ENCODE data around the gene FAM98A. TPM values are rescaled to one million over a fixed set of nuclear protein-coding genes. Genes with fewer than 3 reads are reported as not detected.

Gene FAM98A
- total RNA-seq, 3 donors from 2014 or later (not counting 1 experiment from before 2014, with no cell fraction given): 17.3 to 32.9 (median 22.2) TPM

DNA sequence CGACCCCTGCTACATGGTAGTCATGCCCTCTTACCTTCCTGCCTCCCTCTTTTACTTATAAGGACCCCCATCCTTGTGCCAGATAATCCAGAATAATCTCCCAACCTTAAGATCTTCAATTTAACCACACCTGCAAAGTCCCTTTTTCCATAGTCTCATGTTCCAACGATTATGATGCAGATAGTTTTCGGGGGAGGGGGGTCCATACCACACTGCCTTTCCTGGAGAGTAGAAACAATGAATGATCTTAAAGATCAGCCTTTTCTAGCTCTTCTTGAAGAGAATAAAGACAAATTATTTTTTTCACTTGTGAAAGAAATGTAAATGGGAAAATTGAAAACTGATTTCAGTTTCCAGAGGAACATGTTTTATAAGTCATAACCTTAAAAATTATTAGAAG is 4.3 kb upstream of the FAM98A start:
- Histone ChIP-seq H3K4me1 (ENCODE audit: control insufficient read depth, insufficient read depth, low read length) (peaks cover 4% of the 10 kb centered on the region), H3K4me3 (ENCODE audit: low read length) (no peak overlapping the region), H3K9me3 (ENCODE audit: control insufficient read depth, insufficient read depth, low read length) (no peaks in the 10 kb centered on the region), H3K36me3 (ENCODE audit: control insufficient read depth, insufficient read depth, low read length) (no peaks in the 10 kb centered on the region), H3K27me3 (ENCODE audit: control insufficient read depth, insufficient read depth, low read length) (no peaks in the 10 kb centered on the region), H3K27ac (ENCODE audit: low read length) (no peak overlapping the region)
- Mint-ChIP-seq H3K27me3 (ENCODE audit: low read depth in 2 of 2) (peaks cover 4 to 14% of the 10 kb centered on the region in 2 donors), H3K4me3 (no peak overlapping the region), H3K9me3 (no peaks in the 10 kb centered on the region), H3K27ac (no peak overlapping the region), H3K4me1 (peaks cover 14 to 17% of the 10 kb centered on the region in 2 donors), H3K36me3 (no peaks in the 10 kb centered on the region)
- no peak for DNase-seq
- no peak for ATAC-seq
- TF ChIP-seq, protein P1, sequence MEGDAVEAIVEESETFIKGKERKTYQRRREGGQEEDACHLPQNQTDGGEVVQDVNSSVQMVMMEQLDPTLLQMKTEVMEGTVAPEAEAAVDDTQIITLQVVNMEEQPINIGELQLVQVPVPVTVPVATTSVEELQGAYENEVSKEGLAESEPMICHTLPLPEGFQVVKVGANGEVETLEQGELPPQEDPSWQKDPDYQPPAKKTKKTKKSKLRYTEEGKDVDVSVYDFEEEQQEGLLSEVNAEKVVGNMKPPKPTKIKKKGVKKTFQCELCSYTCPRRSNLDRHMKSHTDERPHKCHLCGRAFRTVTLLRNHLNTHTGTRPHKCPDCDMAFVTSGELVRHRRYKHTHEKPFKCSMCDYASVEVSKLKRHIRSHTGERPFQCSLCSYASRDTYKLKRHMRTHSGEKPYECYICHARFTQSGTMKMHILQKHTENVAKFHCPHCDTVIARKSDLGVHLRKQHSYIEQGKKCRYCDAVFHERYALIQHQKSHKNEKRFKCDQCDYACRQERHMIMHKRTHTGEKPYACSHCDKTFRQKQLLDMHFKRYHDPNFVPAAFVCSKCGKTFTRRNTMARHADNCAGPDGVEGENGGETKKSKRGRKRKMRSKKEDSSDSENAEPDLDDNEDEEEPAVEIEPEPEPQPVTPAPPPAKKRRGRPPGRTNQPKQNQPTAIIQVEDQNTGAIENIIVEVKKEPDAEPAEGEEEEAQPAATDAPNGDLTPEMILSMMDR (IDR thresholded peaks at IDR 0.05): no peak
- intact Hi-C loops (cut with micrococcal nuclease): no loop called here
- WGBS (ENCODE audit: insufficient coverage): 96% methylated on average over 3 of the region's 3 CpGs

DNA sequence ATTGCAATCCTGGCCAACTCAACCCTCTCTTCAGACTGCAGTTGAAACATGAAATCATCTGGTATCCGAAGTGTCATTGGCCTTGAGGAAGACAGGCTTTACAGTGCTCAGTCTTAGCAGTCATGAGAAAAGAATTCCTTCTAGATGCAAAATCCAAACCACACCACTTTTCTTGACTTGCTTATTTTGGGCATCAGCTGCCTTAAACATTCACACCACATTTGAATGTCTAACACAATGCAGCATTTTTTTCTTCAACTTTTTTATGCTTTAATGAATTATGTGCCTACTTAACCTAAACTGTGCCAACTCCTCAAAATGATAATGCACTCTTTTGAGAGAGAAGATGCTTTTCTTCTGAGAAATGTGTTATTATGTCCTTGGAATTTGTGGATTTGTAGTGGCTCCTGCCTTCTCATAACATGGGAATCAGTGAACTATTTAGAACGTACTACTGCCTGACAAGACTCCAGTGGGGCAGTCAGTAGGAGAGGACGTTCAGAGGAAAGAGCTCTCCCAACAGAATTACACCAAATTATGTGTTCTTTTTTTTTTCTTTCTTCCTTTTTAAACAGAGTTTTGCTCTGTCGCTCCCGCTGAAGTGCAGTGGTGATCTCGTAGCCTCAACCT is 3.2 kb upstream of the FAM98A start:
- Mint-ChIP-seq H3K4me3 (no peak overlapping the region), H3K27ac (no peak overlapping the region), H3K4me1 (peaks cover 25 to 28% of the 10 kb centered on the region in 2 donors), H3K27me3 (ENCODE audit: low read depth in 2 of 2) (peaks cover 4 to 14% of the 10 kb centered on the region in 2 donors), H3K36me3 (no peaks in the 10 kb centered on the region), H3K9me3 (no peaks in the 10 kb centered on the region)
- no peak overlapping the region for H3K4me3 ChIP-seq (ENCODE audit: low read length)
- DNase-seq (no peak), ATAC-seq (no peak)
- 96% methylated on average over 6 of the region's 6 CpGs for WGBS (ENCODE audit: insufficient coverage)
- no peak overlapping the region for H3K27ac ChIP-seq (ENCODE audit: low read length)
- no peaks in the 10 kb centered on the region for H3K36me3 ChIP-seq (ENCODE audit: control insufficient read depth, insufficient read depth, low read length)
- intact Hi-C loops (cut with micrococcal nuclease): no loop called here
- no peaks in the 10 kb centered on the region for H3K9me3 ChIP-seq (ENCODE audit: control insufficient read depth, insufficient read depth, low read length)
- TF ChIP-seq, protein P1 (IDR thresholded peaks at IDR 0.05): no peak
- peaks cover 6% of the 10 kb centered on the region for H3K4me1 ChIP-seq (ENCODE audit: control insufficient read depth, insufficient read depth, low read length)
- no peaks in the 10 kb centered on the region for H3K27me3 ChIP-seq (ENCODE audit: control insufficient read depth, insufficient read depth, low read length)

DNA sequence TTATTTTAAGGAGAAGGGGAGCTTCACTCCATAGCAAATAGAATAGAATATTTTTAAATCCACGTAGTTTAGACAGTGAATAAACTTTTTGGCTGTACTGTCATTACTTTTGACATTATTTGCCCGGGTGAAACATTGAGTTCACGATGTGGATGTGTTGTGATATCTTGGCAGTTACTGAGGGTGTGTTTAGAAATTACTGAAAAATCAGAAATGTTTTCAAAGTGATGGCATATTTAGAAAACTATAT is 769 bp upstream of the FAM98A start:
- H3K27me3 Mint-ChIP-seq (ENCODE audit: low read depth in 2 of 2): peaks cover under 1 to 8% of the 10 kb centered on the region in 2 donors
- peak overlapping the region; percentile 97 for H3K4me3 ChIP-seq (ENCODE audit: low read length)
- H3K27ac Mint-ChIP-seq: peak overlapping the region; percentile 91 to 99
- TF ChIP-seq, protein P1 (IDR thresholded peaks at IDR 0.05): no peak
- H3K4me3 Mint-ChIP-seq: peak overlapping the region; percentile 98
- H3K9me3 Mint-ChIP-seq: no peaks in the 10 kb centered on the region
- ATAC-seq: no peak
- intact Hi-C loops (cut with micrococcal nuclease): loop anchor here (5.0 kb wide), 1 partner anchor 123 kb away; the partner anchor contains the start of gene RASGRP3
- peaks cover 6% of the 10 kb centered on the region for H3K4me1 ChIP-seq (ENCODE audit: control insufficient read depth, insufficient read depth, low read length)
- WGBS (ENCODE audit: insufficient coverage): 41% methylated on average over 3 of the region's 3 CpGs
- peaks cover 3% of the 10 kb centered on the region for H3K36me3 ChIP-seq (ENCODE audit: control insufficient read depth, insufficient read depth, low read length)
- no peak for DNase-seq
- H3K4me1 Mint-ChIP-seq: peaks cover 32 to 36% of the 10 kb centered on the region in 2 donors
- H3K27me3 ChIP-seq (ENCODE audit: control insufficient read depth, insufficient read depth, low read length): no peaks in the 10 kb centered on the region
- H3K9me3 ChIP-seq (ENCODE audit: control insufficient read depth, insufficient read depth, low read length): no peaks in the 10 kb centered on the region
- no peaks in the 10 kb centered on the region for H3K36me3 Mint-ChIP-seq
- H3K27ac ChIP-seq (ENCODE audit: low read length): peak overlapping the region; percentile 82
